GM21737 (cell line): Measurements from ENCODE around the gene SPATA31E1.
"Not testable (repeated sequence)": the region's sequence is repeated elsewhere in the genome, so short reads cannot be mapped to it uniquely, and the experiment has no call there.

ENCODE experiments used
- ATAC-seq: cut with Tn5 transposase; IDR thresholded peaks from one replicate; pipeline ENCODE4 v1.9.1; 2021; ENCODE audit warnings: mild to moderate bottlenecking, moderate library complexity; ENCODE audit not compliant: unreplicated experiment

SPATA31E1 gene

GRCh38 chr9:87919013-87919412 is 36.3 kb downstream of the SPATA31E1 start:
- ATAC-seq: not testable (repeated sequence)

DNA sequence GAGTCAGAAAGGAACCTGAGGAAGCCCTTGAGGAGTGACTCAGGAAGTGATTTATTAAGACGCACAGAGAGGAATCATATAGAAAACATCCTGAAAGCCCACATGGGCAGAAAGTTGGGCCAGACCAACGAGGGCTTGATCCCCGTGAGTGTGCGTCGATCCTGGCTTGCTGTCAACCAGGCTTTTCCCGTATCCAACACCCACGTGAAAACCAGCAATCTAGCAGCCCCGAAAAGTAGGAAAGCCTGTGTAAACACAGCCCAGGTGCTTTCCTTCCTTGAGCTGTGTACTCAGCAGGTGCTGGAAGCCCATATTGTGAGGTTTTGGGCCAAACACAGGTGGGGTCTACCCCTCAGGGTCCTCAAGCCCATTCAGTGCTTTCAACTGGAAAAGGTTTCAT is 38.9 kb downstream of the SPATA31E1 start:
- not testable (repeated sequence) for ATAC-seq

DNA sequence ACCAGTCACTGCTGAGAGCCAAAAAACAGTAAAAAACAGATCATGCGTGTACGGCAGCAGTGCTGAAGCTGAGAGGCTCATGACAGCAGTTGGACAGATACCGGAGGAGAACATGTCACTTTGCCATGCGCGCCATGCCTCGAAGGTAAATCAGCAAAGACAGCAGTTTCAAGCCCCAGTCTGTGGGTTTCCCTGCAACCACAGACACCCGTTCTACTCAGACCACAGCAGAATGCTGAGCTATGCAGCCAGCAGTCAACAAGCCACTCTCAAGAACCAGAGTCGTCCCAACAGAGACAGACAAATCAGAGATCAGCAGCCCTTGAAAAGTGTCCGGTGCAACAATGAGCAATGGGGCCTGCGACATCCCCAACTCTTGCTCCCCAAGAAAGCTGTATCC is 40.3 kb downstream of the SPATA31E1 start:
- not testable (repeated sequence) for ATAC-seq

- ATAC-seq: not testable (repeated sequence)
These were observed 42.2 kb downstream of the SPATA31E1 start for GRCh38 chr9:87924851-87925250.

- not testable (repeated sequence) for ATAC-seq
These were observed 46.5 kb downstream of the SPATA31E1 start for GRCh38 chr9:87929152-87929551.

GRCh38 chr9:87934444-87934843 is 51.8 kb downstream of the SPATA31E1 start:
- ATAC-seq: not testable (repeated sequence)

GRCh38 chr9:87937352-87937751 is 54.7 kb downstream of the SPATA31E1 start:
- ATAC-seq: not testable (repeated sequence)

GRCh38 chr9:87937918-87938317 is 55.2 kb downstream of the SPATA31E1 start:
- not testable (repeated sequence) for ATAC-seq

- ATAC-seq: not testable (repeated sequence)
These were observed 55.7 kb downstream of the SPATA31E1 start for GRCh38 chr9:87938336-87938735.
